Right lobe of liver (tissue), 4 donors: ENCODE results near the gene LGR5.

Source experiments
- CTCF ChIP-seq, 4 donors: fragments of 200-600 bp in 3 of 4; fragments of 450-650 bp in 1 of 4; IDR thresholded peaks; one replicate each; pipeline versions ENCODE4 v1.5.1 to v1.8.0; 2016 to 2022; ENCODE audit warnings: antibody characterized with exemption in 4 of 4, mild to moderate bottlenecking in 2 of 4
- POLR2A ChIP-seq: fragments of 450-650 bp; IDR thresholded peaks from one replicate; pipeline ENCODE4 v1.6.1; 2017; ENCODE audit warnings: antibody characterized with exemption, mild to moderate bottlenecking
- donor health status: DM: no; HTN: no; CAD: no.
- donor health status: DM: no; HTN: no; CAD: no.
- donor health status: DM: no; HTN: yes; CAD: no.

GRCh38 chr12:71397433-71397954, 42.1 kb upstream of the LGR5 start:
- TF ChIP-seq CTCF (IDR thresholded peaks at IDR 0.05), result no peak
- no peak for TF ChIP-seq POLR2A
